ENCODE results near the gene NLRC5.

- TF ChIP-seq CTCF (conservative IDR thresholded peaks at IDR 0.05; ENCODE audit: low read depth, low read length) (no peak), EZH2 (IDR thresholded peaks at IDR 0.05; ENCODE audit: low read length, unreplicated experiment) (no peak)
These were observed 27.5 kb downstream of the NLRC5 start for GRCh38 chr16:57016831-57017230.
